ENCODE measurements around the gene MTREX.

Gene MTREX

GRCh38 chr5:55437452-55437851, 129.7 kb downstream of the MTREX start:
- FAIRE-seq = no peak

DNA sequence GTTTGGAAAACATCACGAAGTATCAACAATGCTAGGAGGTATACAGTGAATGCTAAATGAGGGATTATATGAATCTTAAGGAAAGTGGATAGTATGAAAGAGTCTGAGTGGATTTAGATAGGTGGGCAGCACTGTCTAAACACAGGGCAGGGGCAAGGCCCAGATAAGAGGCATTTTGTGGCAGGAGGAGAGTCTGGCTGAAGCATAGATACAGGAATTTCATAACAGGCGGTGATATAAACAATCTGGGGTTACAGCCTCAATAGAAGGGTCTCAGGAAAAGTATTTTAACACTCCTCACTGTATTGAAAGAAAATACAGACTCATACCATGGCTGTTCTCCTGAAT, 130.0 kb downstream of the MTREX start:
- FAIRE-seq = no peak

DNA sequence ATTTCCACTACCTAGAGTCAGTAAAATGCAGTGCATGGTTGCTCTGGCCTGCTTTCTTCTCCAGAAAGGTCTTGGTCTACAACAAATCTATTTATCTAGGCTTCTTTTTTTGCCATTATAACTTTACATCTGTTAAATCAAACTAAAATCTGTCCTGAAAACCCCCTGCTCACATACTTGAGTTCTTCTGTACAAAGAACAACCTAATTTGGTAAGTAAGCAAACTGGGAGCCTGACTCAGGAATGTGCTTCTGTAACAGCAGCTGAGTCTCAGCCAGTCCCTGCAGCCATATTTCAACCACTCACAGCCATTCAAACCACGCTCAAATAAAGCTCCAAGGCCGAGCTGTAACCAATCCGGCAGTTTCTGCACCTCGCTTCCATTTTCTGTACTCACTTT, 131.2 kb downstream of the MTREX start:
- no peak for FAIRE-seq

GRCh38 chr5:55440188-55440646, 132.4 kb downstream of the MTREX start:
- FAIRE-seq = peak; percentile 87

GRCh38 chr5:55441107-55441771, 133.4 kb downstream of the MTREX start:
- no peak for FAIRE-seq

GRCh38 chr5:55441954-55442353, 134.2 kb downstream of the MTREX start:
- FAIRE-seq = no peak

- no peak for FAIRE-seq
Measured at GRCh38 chr5:55445791-55446190, 138.0 kb downstream of the MTREX start.

- no peak for FAIRE-seq
Measured at GRCh38 chr5:55446640-55447351, 139.0 kb downstream of the MTREX start.

- no peak for FAIRE-seq
Measured at GRCh38 chr5:55450050-55450765, 142.4 kb downstream of the MTREX start.

- no peak for FAIRE-seq
Measured at GRCh38 chr5:55451976-55452375, 144.2 kb downstream of the MTREX start.

DNA sequence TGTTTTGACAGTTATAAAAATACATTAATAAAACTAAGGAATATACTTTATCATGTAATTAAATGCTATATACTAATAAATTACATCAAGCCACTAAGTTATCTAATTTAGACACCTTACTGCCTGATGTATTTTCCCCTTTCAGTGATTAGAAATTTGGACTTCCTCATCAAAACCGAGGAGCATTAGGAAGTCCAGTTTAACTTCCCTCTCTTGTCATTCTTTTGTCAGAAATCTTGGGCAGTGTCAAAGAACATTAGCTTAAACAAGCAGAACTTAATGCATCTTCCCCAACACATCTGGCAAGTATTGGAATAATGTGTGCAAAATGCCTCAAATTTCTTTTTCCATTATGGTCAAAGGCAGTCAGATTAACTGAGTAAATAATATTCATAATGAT, 145.4 kb downstream of the MTREX start:
- no peak for FAIRE-seq

DNA sequence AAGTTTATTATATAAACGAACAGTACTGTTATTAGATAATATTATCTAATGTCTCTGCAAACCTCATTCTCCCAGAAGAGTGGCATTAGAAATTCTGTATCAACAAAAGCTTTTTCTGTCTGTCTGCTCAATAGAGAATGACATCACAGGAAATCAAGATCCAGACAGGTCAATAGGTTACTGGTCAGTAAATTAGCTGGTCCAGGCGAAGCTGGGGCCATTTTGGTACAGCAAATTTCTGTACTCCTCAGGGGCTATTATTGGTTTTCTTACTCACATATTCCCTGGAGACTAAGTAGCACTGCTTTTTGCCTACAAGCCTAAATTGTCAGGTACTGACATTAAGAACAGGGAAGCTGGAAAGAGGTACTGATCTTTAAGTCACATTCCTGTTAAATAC, 146.5 kb downstream of the MTREX start:
- no peak for FAIRE-seq

GRCh38 chr5:55456216-55456895, 148.6 kb downstream of the MTREX start:
- no peak for FAIRE-seq

GRCh38 chr5:55459572-55459971, 151.8 kb downstream of the MTREX start:
- FAIRE-seq = no peak

- FAIRE-seq = no peak
Measured at GRCh38 chr5:55463613-55464012, 155.8 kb downstream of the MTREX start.

DNA sequence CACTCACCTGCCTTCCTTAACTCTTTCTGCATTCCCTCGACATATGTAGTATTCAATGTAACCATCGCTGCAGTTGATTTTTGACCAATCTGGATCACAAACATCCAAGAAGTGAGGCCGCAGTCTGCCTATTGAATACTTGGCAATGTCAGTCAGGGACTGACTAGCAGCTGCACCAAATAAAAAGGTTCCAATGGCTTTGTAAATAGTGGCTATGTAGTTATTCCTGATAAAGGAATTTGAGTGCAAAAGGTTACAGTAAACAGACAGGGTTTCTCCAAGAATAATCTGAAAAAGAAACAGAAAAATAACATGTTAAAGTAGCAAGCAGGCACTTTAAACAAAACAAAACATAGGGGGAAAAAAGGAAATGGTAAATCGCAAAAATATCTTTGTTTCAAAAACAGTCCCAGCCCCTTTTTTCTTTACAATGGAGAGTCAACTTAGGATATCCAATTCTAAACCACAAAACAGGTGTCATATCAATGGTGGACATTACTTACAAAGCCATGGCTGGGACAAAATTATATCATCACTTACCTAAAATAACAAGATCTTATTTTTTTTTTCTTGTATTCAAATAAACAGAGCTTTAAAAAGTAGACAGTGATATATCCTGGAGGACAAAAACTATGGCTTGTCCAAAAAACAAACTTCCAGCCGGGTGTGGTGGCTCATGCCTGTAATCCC, 160.2 kb downstream of the MTREX start:
- FAIRE-seq = peak; percentile 83

DNA sequence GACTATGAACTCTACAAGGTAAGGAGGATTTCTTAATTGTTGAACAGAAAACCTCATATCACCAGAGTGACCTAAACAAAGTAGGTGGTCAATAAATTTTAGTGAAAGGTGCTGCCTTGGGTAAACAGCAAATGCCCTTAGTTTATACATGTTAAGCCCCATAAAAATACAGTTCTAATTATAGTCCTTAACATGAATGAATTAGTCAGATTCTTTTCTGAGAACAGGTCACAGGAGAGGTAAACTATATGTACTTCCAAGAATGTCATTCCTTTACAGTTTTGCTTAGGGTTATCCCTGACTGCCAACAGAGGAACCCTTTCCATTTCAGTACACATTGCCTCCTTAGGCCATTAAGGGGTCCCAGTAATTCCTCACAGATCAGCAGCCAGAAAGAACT, 162.1 kb downstream of the MTREX start:
- FAIRE-seq = no peak

- FAIRE-seq = no peak
Measured at GRCh38 chr5:55470282-55470681, 162.5 kb downstream of the MTREX start.

DNA sequence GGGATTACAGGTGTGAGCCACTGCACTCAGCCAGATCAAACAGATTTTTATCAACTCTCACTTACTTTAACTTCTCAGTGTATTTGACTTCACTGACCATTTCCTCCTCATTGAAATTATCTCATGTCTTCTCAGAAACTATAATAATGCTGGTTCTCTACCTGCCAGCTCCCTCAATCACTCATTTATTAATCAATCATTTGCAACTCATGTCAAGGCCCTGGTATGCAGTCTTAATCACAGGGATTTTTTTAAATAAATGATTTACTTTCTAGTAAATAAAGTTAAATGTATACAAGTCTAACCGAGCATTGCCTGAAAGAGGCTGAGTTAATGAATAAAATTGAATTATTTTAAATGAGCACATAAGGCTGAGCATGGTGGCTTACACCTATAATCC, 163.7 kb downstream of the MTREX start:
- no peak for FAIRE-seq

GRCh38 chr5:55472642-55473041, 164.9 kb downstream of the MTREX start:
- no peak for FAIRE-seq
